Activated naive CD8-positive, alpha-beta T cell treated with anti-CD3 and anti-CD28 coated beads for 36 hours (primary cell): Measurements from ENCODE around the gene TBC1D20. TPM values are rescaled to one million over a fixed set of nuclear protein-coding genes. Genes with fewer than 3 reads are reported as not detected.

Experiments used
- DNase-seq: peaks from one replicate; pipeline ENCODE4 v3.0.0; 2021
- H3K27ac Mint-ChIP-seq: one replicate; pipeline ENCODE4 v1.8.0; 2022; ENCODE audit warnings: mild to moderate bottlenecking, moderate library complexity, mixed read lengths
- H3K27me3 Mint-ChIP-seq: one replicate; pipeline ENCODE4 v1.8.0; 2022; ENCODE audit warnings: mild to moderate bottlenecking, mixed read lengths
- H3K36me3 Mint-ChIP-seq: one replicate; pipeline ENCODE4 v1.8.0; 2021; ENCODE audit warnings: mild to moderate bottlenecking, mixed read lengths
- H3K4me1 Mint-ChIP-seq: one replicate; pipeline ENCODE4 v1.8.0; 2021; ENCODE audit warnings: mixed read lengths
- H3K4me3 Mint-ChIP-seq: one replicate; pipeline ENCODE4 v1.8.0; 2022; ENCODE audit warnings: mild to moderate bottlenecking, moderate library complexity, mixed read lengths
- H3K9me3 Mint-ChIP-seq: one replicate; pipeline ENCODE4 v1.8.0; 2022; ENCODE audit warnings: mixed read lengths
- total RNA-seq, 2 experiments: library from RNA; stranded (reverse); gene quantifications; one replicate each; pipeline ENCODE4 v1.2.3, GENCODE V29; 2021

TBC1D20 gene
- total RNA-seq, 2 experiments from 2014 or later, result 18.4 to 18.6 TPM

DNA sequence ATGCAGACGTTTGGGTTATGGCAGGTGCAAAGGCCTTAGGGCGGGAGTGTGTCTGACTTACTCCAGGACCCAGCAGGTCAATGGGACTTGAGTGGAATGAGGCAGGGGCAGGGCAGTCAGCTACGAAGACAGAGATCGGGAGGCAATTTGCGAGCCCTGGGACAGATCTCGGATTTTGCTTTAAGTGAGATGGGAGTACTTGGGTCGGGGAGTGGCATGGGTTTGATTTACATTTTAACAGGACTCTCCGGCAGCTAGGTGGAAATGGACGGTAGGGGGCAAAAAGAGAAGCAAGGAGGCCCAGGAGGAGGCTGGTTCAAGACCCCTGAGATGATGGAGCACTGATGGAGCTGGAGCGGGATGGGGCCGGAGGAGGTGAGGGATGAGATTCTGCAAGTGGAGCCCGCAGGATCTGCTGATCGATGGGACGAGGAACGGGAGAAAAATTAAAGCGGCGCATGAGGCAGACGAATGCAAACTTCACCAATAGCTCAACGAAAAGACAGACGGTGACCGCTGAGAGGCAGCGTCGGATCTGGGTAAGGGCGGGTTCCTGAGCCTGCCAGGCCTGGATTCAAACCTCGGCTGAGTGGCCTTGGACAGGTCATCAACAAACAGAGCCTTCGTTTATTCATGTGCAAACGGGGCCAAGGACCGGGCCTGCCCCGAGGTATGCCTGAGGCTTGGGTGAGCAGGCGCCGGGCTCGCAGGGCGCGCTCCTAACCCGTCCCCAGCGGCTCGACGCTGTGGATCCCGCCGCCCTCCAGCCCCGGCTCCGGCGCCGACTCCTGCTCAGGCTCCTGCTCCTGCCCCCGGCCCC lies 55.0 kb downstream of the TBC1D20 start:
- DNase-seq, result peak; percentile 77
- H3K9me3 Mint-ChIP-seq, result peaks cover 4% of the 10 kb centered on the region
- peaks cover 38% of the 10 kb centered on the region for H3K36me3 Mint-ChIP-seq
- peaks cover 28% of the 10 kb centered on the region for H3K4me1 Mint-ChIP-seq
- peak overlapping the region; percentile 84 for H3K4me3 Mint-ChIP-seq
- H3K27me3 Mint-ChIP-seq, result no peaks in the 10 kb centered on the region
- H3K27ac Mint-ChIP-seq, result peak overlapping the region; percentile 86

DNA sequence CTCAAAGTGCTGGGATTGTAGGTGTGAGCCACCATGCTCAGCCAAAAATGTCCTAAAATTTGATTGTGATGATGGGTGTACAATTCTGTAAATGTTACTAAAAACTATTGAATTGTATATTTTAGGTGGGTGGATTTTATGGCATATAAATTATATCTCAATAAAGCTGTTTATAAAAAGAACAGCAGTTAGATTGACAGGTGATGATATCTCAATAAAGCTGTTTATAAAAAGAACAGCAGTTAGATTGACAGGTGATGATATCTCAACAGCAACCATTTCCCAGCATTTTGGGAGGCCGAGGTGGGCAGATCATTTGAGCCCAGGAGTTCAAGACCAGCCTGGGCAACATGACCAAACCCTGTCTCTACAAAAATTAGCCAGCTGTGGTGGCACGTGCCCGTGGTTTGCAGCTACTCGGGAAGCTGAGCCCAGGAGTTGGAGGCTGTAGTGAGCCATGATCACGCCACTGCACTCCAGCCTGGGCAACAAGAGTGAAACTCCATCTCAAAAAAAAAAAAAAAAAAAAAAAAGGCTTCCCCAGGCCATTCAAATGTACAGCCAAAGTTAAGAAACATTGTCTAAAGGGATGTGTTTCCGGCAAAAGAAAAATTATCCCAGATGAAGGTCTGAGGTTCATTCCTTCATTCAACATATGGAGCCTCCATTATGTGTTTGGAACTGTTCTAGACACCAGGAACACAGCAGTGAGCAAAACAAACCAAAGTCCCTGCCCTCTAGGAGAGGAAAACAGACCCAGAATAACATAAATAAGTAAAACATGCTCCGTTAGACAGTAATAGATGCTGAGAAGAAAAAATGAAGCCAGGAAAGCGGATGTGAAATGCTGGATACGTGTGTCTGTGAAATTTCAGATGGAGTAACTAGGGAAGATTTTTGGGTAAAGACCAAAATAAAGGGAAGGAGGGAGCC lies 55.9 kb downstream of the TBC1D20 start:
- Mint-ChIP-seq H3K27ac (peak overlapping the region; percentile 86), H3K4me1 (peaks cover 28% of the 10 kb centered on the region), H3K36me3 (peaks cover 29% of the 10 kb centered on the region), H3K9me3 (no peaks in the 10 kb centered on the region), H3K27me3 (no peaks in the 10 kb centered on the region), H3K4me3 (peak overlapping the region; percentile 84)
- DNase-seq, result no peak

DNA sequence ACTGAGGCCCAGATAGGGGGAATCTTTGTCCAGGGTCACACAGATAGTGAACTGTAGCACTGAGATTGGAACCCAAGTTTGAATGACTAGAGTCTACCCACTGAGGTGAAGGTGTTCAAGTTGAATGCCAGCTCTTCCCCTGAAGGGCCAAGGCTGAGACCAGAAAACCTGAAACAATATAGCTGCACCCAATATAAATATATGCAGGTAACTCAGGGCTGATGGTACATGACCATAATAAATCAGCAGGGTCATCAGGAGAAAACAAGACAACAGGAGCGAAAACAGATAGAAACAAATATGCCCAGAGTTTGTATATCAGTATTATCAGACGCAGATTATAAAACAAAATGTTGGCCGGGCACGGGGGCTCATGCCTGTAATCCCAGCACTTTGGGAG lies 58.2 kb downstream of the TBC1D20 start:
- DNase-seq, result no peak
- Mint-ChIP-seq H3K27ac (no peak overlapping the region), H3K36me3 (peaks cover 6% of the 10 kb centered on the region), H3K4me3 (no peak overlapping the region), H3K4me1 (peaks cover 23% of the 10 kb centered on the region), H3K27me3 (no peaks in the 10 kb centered on the region), H3K9me3 (no peaks in the 10 kb centered on the region)

DNA sequence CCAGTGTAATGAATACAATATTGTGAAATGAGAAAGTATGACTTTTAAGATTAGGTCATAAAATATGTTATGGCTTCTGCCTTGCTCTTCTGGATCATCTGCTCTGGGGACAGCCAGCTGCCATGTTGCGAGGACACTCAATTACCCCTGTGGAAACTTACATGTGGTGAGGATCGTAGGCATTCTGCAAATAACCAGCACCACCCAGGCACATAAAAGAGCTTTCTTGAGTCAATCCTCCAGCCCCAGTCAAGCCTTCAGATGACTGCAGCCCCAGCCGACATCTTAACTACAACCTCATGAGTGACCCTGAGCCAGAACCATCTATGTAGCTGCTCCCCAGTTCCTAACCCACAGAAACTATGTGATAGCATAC lies 58.8 kb downstream of the TBC1D20 start:
- Mint-ChIP-seq H3K4me3 (no peak overlapping the region), H3K9me3 (no peaks in the 10 kb centered on the region), H3K27ac (no peak overlapping the region), H3K27me3 (no peaks in the 10 kb centered on the region), H3K36me3 (peaks cover 3% of the 10 kb centered on the region), H3K4me1 (peaks cover 23% of the 10 kb centered on the region)
- no peak for DNase-seq

DNA sequence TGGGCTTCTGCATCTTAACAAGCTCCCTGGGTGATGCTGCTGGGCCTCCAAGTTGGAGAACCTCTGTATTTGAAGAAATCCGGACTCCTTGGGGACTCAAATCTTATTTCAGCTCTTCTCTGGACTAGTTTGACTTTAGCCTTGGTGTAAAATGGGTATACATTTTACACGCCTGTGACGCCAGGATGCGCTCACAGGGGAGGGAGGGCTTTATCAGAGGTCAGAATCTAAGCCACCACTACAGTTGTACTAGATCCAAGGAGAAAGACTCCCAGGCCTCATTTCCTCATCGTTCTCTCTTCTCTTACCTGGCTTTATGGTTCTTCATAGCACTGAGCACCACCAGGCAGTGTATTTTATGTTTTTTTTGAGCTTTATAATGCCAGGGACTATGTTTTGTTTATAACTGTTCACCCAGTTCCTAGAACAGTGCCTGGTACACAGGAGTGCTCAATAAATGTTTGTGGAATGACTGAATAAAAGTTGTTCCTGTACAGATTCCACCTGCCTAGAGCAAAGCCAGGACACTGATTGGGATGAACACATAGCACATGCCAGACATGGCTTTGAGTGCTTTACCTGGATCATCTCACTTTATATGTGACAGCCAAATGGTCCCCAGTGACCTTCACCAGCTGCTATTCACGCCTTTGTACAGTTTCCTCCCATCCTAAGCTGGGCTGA lies 59.3 kb downstream of the TBC1D20 start:
- Mint-ChIP-seq H3K4me1 (peaks cover 23% of the 10 kb centered on the region), H3K9me3 (no peaks in the 10 kb centered on the region), H3K27ac (peak overlapping the region; percentile 6), H3K36me3 (peaks cover 5% of the 10 kb centered on the region), H3K27me3 (no peaks in the 10 kb centered on the region), H3K4me3 (no peak overlapping the region)
- no peak for DNase-seq

DNA sequence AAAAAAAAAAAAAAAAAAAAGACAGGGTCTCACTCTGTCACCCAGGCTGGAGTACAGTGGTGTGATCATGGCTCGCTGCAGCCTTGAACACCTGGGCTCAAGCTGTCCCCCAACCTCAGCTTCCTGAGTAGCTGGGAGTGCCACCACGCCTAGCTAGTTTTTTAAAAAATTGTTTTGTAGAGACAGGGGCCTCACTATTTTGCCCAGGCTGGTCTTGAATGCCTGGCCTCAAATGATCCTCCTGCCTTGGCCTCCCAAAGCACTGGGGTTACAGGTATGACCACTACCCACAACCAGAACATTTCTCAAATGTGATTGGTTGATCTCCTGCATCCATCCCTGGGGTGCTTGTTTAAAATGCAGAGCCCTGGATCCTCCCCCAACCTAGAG lies 59.8 kb downstream of the TBC1D20 start:
- H3K27ac Mint-ChIP-seq, result peak overlapping the region; percentile 6
- H3K36me3 Mint-ChIP-seq, result peaks cover 10% of the 10 kb centered on the region
- no peaks in the 10 kb centered on the region for H3K9me3 Mint-ChIP-seq
- H3K27me3 Mint-ChIP-seq, result no peaks in the 10 kb centered on the region
- H3K4me3 Mint-ChIP-seq, result no peak overlapping the region
- peaks cover 23% of the 10 kb centered on the region for H3K4me1 Mint-ChIP-seq
- DNase-seq, result no peak

DNA sequence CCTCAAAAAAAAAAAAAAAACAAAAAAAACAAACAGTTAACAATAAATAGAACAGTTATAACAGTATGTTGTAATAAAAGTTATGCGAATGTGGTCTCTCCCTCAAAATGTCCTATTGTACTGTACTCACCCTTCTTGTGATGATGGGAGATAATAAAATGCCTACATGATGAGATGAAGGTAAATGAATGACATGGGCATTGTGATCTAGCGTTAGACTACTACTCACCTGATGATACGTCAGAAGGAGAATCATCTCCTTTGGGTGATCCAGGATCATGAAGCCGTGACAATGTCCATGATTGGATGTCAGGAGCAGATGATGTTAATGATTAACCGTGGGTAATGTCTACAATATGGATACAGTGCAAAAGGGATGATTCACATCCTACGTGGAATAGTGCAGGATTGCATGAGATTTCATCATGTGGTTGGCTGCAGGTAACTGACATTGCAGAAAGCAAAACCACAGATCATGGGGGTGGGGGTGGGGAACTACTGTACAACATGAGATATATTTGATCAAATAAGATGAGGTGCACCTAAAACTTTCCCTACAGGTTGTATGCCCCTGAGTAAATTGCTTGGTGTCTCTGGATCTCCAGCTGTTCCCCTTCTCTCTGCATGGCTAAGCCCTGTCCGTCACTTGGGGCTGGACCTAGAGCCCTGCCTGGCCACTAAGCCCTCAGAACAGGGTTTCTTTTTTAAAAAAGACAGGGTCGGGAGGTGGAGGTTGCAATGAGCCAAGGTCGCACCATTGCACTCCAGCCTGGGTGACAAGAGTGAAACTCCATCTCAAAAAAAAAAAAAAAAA lies 60.4 kb downstream of the TBC1D20 start:
- no peak for DNase-seq
- H3K4me3 Mint-ChIP-seq, result peak overlapping the region; percentile 11
- no peaks in the 10 kb centered on the region for H3K9me3 Mint-ChIP-seq
- H3K27me3 Mint-ChIP-seq, result no peaks in the 10 kb centered on the region
- peak overlapping the region; percentile 74 for H3K27ac Mint-ChIP-seq
- H3K4me1 Mint-ChIP-seq, result peaks cover 18% of the 10 kb centered on the region
- H3K36me3 Mint-ChIP-seq, result peaks cover 11% of the 10 kb centered on the region

DNA sequence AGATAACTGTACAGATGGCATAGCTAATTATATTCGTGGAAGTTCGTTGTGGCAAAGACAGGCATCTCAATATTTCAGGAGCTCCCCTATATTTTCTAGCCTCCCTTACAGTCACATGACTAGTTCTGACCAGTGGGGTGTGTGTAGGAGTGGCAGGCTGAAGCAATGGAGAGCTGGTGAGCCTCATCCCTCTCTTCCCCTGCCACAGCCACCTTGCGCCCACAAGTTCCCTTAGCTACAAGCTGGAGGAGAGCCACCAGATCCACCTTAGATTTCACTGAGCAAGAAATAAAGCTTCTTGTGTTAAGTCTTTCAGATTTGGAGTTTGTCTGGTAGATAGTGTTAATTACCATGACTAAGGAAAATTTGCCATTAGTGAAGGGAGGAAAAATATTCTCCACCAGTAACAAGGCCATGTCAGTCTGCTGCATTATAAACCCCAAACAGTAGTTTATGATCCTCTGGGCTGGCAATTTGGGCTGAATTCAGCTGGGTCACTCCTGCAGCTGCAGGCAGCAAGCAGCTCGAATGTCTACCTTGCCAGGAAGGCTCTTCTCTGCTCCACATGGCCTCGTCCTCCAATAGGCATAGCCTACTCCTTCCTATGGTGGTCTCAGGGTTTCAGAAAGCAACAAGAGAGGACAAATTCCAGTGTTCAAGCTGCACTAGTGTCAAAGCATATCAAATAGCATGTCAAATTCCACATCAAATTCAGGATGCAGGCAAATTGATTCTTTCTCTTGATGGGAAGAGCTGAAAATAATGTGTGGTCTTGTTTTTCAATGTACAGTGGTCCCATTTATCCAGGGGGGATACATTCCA lies 61.7 kb downstream of the TBC1D20 start:
- H3K9me3 Mint-ChIP-seq, result no peaks in the 10 kb centered on the region
- DNase-seq, result no peak
- H3K27me3 Mint-ChIP-seq, result no peaks in the 10 kb centered on the region
- H3K36me3 Mint-ChIP-seq, result peaks cover 11% of the 10 kb centered on the region
- H3K4me3 Mint-ChIP-seq, result no peak overlapping the region
- H3K27ac Mint-ChIP-seq, result peak overlapping the region; percentile 47
- peaks cover 15% of the 10 kb centered on the region for H3K4me1 Mint-ChIP-seq

DNA sequence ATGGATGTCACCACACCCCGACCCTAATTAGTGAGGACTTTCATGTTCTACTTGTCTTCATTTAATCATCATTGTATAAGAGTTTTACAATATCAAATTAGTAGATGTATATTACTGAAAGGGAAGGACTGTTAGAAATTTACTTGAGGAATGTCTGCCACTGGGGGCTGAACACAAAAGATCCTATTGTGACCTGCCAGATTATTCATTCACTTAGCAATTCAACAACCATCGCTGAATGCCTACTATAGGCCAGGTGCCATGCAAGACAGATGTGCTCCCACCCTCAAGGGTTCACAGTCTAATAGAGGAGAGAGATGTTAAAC lies 62.2 kb downstream of the TBC1D20 start:
- no peak for DNase-seq
- Mint-ChIP-seq H3K9me3 (no peaks in the 10 kb centered on the region), H3K4me1 (peaks cover 15% of the 10 kb centered on the region), H3K36me3 (peaks cover 9% of the 10 kb centered on the region), H3K27ac (no peak overlapping the region), H3K4me3 (no peak overlapping the region), H3K27me3 (no peaks in the 10 kb centered on the region)

DNA sequence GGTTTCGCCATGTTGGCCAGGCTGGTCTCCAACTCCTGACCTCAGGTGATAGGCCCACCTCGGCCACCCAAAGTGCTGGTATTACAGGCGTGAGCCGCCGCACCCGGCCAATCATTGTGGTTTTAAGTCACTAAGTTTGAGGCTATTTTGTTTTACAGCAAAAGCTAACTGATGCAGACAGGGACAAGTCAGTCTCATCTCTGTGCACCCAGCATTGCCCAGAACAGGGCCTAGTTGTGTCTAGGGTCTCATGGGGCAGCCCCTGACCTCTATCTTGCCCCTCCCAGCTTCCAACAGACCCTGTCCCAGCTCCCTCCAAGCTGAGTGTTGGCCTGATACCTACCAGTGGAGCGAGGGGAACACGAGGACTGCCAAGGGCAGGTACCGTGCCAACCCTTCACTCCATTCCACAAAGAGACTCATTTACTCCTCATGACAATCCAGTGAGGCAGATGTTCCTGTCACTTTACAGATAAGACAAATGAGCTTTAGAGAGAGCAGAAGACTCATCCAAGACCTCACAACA lies 63.1 kb downstream of the TBC1D20 start:
- H3K27ac Mint-ChIP-seq, result no peak overlapping the region
- peaks cover 10% of the 10 kb centered on the region for H3K36me3 Mint-ChIP-seq
- H3K27me3 Mint-ChIP-seq, result no peaks in the 10 kb centered on the region
- H3K4me1 Mint-ChIP-seq, result peaks cover 15% of the 10 kb centered on the region
- DNase-seq, result no peak
- H3K4me3 Mint-ChIP-seq, result no peak overlapping the region
- H3K9me3 Mint-ChIP-seq, result no peaks in the 10 kb centered on the region

DNA sequence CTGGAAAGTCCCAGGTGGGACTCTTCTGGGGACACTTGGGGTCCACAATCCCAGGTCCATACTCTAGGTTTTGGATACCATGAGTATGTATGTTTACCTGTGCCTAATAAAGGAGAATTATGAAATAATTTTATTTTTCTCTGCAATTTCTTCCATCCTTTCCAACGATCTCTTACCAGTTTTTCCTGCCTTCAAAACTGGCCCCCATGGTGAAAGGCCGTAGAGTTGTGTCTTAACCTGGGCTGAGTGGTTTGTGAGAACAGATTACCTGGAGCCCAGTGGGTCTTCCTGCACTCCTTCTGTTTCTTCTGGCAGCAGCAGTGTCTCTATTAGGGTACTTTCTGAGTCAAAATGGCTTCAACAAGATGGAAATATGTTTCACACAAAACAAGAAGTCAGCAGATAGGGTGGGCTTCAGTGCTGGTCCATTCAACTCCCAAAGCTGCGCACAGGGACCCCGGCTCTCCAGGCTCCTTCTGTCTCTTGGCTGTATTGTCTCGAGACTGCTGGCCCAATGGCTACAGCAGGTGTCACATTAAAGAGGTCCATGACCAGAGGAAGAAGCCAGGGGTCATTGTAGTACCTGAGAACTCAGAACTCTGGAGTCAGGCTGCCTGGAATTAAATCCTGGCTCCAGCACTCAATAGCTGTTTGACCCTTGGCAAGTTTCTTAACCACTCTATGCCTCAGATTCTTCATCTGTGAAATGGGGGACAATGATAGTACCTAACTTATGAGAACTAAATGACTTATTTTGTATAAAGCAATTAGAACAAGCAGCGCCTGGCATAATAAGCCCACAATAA lies 64.7 kb downstream of the TBC1D20 start:
- peaks cover 19% of the 10 kb centered on the region for H3K36me3 Mint-ChIP-seq
- H3K27me3 Mint-ChIP-seq, result no peaks in the 10 kb centered on the region
- no peaks in the 10 kb centered on the region for H3K9me3 Mint-ChIP-seq
- no peak overlapping the region for H3K27ac Mint-ChIP-seq
- H3K4me3 Mint-ChIP-seq, result no peak overlapping the region
- DNase-seq, result no peak
- H3K4me1 Mint-ChIP-seq, result peaks cover 14% of the 10 kb centered on the region

DNA sequence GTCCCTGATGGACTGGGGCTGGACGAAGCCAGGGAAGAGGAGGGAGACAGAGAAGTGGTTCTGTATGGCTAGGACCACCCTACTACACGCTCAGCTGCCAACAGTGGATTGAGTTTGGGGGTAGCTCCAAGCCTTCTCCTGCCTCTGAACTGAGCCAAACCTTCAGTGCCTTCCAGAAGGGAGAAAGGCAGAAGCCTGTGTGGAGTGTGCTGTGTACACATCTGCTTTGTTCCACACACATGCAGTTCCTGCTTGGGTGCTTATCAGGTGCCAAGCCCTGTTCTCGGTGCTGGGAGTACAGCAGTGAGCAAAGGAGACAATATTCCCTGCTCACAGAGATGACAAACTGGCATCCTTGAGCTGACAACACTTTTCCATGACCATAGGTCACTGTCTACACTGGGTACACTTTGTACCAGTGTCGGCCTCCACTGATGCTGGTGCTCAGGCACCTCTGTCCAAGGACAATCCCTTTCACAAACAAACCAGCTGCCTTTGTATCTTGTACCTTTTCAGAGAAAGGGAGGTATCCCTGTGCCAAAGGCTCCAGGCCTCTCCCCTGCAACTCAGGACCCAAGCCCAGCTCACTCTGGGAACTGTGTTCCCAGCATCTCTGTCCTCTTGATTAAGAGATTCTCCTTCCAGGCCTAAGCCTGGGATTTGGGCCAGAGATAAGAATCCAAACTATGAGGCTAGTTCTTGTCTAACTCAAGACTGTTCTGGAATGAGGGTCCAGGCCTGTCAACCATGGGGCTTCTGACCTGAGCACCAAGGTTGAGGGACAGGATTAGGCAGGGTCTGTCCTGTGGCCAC lies 65.5 kb downstream of the TBC1D20 start:
- Mint-ChIP-seq H3K27ac (no peak overlapping the region), H3K36me3 (peaks cover 20% of the 10 kb centered on the region), H3K9me3 (no peaks in the 10 kb centered on the region), H3K4me3 (no peak overlapping the region), H3K4me1 (peaks cover 10% of the 10 kb centered on the region), H3K27me3 (no peaks in the 10 kb centered on the region)
- no peak for DNase-seq
